ENCODE results near the gene FAM151A. TPM values are rescaled to one million over a fixed set of nuclear protein-coding genes. Genes with fewer than 3 reads are reported as not detected.

The FAM151A gene
- total RNA-seq, 6 experiments from 2014 or later = not detected

DNA sequence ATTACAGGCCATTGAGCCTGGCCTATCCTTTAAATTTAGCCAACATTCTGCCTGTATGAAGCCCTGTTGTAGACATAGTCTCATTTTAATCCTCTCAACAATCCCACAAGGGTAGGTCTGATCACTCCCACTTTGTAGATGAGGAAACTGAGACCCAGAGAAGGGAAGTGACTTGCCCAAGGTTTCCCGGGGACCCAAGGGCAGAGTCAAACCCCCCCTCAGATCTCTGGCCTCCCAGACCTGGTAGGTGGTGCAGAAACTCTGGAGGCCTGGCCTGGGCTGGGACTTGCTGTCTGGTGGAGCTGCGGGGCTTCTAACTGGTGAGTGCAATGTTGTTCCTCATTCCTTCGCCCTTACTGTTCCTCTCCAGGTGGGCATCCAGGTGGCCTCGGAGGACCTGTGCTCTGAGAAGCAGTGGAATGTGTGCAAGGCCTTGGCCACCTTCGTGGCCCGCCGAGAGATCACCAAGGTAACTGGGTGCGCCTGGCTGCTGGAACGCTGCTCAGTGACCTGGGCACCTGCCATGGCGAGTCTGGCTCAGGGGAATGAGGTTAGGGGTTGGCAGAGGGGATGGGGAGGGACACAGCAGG is 29.7 kb downstream of the FAM151A start:
- Mint-ChIP-seq H3K9me3 (no peaks in the 10 kb centered on the region), H3K36me3 (ENCODE audit: low read depth) (no peaks in the 10 kb centered on the region), H3K27me3 (ENCODE audit: insufficient read depth) (peaks cover 2% of the 10 kb centered on the region), H3K27ac (no peak overlapping the region), H3K4me1 (ENCODE audit: low read depth) (peaks cover 6% of the 10 kb centered on the region; the same call in 1 of the 2 replicates), H3K4me3 (no peak overlapping the region)
- TF ChIP-seq, protein P1, sequence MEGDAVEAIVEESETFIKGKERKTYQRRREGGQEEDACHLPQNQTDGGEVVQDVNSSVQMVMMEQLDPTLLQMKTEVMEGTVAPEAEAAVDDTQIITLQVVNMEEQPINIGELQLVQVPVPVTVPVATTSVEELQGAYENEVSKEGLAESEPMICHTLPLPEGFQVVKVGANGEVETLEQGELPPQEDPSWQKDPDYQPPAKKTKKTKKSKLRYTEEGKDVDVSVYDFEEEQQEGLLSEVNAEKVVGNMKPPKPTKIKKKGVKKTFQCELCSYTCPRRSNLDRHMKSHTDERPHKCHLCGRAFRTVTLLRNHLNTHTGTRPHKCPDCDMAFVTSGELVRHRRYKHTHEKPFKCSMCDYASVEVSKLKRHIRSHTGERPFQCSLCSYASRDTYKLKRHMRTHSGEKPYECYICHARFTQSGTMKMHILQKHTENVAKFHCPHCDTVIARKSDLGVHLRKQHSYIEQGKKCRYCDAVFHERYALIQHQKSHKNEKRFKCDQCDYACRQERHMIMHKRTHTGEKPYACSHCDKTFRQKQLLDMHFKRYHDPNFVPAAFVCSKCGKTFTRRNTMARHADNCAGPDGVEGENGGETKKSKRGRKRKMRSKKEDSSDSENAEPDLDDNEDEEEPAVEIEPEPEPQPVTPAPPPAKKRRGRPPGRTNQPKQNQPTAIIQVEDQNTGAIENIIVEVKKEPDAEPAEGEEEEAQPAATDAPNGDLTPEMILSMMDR (IDR thresholded peaks at IDR 0.05) = no peak
- DNase-seq = no peak

DNA sequence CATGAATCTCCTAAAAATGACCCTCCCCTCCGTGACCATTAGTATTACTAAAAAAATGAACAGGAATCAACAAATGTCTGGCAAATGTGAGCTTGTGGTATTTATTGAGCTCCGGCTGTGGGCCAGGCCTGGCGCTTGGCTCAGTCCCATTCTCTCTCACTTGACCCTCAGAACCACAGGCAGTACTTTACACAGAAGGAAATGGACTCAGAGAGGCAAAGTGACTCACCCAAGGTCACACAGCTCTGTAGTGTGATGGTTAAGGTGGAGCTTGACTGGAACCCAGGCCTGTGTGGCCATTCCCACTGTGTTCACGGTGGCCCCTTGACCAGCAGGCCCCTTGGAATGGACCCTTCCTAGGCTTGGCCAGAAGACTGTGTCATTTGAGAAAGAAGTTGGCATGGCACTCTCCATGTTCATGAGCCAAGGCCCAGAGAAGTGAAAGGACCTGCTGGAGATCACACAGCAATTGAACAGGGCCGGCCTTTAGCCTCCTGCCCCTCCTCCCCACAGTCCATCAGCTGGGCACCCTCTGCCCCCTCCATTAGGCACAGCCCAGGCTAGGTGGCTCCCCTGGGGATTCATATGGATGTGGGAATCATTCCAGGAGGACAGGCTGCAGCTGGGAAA is 32.1 kb downstream of the FAM151A start:
- DNase-seq = no peak
- Mint-ChIP-seq H3K36me3 (ENCODE audit: low read depth) (no peaks in the 10 kb centered on the region), H3K4me3 (no peak overlapping the region), H3K9me3 (no peaks in the 10 kb centered on the region), H3K27me3 (ENCODE audit: insufficient read depth) (no peaks in the 10 kb centered on the region; the same call in none of the 2 replicates), H3K4me1 (ENCODE audit: low read depth) (peaks cover 6% of the 10 kb centered on the region; the same call in 1 of the 2 replicates), H3K27ac (no peak overlapping the region)
- TF ChIP-seq, protein P1 (IDR thresholded peaks at IDR 0.05) = no peak

DNA sequence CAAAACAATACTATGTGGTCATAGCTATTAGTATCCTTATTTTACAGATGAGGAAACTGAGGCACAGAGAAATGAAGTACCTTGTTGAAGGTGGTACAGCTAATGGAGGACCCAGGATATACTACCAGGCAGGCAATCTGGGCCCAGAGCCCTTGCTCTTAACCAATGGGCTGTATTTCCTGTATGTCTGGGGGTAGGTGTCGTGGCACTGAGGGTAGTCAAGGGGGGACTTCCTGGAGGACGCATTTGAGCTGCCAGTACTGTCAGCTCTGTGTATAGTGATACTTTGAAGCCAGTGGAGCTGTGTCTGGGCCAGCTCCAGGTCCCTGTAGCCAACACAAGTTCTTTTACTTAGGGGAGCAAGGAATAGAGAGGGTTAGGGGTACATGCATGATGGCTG is 34.9 kb downstream of the FAM151A start:
- Mint-ChIP-seq H3K27me3 (ENCODE audit: insufficient read depth) (no peaks in the 10 kb centered on the region; the same call in none of the 2 replicates), H3K9me3 (no peaks in the 10 kb centered on the region), H3K4me3 (no peak overlapping the region), H3K27ac (no peak overlapping the region), H3K4me1 (ENCODE audit: low read depth) (peaks cover 6% of the 10 kb centered on the region; the same call in 1 of the 2 replicates), H3K36me3 (ENCODE audit: low read depth) (no peaks in the 10 kb centered on the region)
- DNase-seq = no peak
- TF ChIP-seq, protein P1 (IDR thresholded peaks at IDR 0.05) = no peak

DNA sequence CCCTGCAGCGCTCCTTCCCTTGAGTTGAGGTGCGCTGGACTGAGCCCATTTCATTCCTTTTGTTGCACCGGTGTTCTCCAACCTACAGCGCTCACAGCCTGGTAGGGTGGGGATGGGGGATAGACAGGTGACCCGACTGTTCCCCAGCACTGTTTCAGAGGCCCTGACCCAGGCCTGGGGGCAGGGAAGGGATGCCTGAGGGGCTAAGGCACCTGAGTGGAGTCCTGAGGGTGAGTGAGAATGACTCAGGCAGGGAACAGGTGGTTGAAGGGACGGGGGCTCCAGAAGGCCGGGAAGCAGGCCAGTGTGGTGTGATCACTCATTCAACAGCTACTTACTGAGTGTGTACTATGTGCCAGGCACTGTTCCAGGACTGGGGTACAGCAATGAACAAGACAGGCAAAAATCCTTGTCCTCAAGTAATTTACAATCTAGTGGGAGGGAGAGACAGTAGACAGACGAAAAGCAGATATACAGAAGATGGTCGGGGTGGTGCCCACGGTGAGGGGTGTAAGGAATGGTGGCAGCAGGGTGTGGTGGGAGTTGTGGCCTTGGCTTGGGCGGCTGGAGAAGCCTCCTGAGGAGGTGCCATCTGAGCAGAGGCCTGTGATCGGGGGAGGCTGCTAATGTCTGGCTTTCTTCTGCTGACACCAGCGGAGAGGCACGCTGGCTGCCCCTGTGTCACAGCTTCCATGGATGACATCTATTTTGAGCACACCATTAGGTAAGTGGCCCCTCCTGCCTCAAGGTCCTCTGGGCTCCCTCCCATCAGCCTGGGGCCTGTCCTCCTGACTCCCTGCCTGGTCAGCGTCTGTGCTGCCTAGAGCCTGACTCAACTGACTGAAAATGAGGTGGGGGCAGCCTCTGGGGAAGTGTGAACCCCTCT is 37.9 kb downstream of the FAM151A start:
- no peaks in the 10 kb centered on the region for H3K36me3 Mint-ChIP-seq (ENCODE audit: low read depth)
- H3K4me3 Mint-ChIP-seq = no peak overlapping the region
- H3K9me3 Mint-ChIP-seq = no peaks in the 10 kb centered on the region
- peaks cover 12% of the 10 kb centered on the region for H3K4me1 Mint-ChIP-seq (ENCODE audit: low read depth)
- H3K27ac Mint-ChIP-seq = no peak overlapping the region
- TF ChIP-seq, protein P1 (IDR thresholded peaks at IDR 0.05) = no peak
- no peak for DNase-seq
- H3K27me3 Mint-ChIP-seq (ENCODE audit: insufficient read depth) = no peaks in the 10 kb centered on the region; the same call in none of the 2 replicates

DNA sequence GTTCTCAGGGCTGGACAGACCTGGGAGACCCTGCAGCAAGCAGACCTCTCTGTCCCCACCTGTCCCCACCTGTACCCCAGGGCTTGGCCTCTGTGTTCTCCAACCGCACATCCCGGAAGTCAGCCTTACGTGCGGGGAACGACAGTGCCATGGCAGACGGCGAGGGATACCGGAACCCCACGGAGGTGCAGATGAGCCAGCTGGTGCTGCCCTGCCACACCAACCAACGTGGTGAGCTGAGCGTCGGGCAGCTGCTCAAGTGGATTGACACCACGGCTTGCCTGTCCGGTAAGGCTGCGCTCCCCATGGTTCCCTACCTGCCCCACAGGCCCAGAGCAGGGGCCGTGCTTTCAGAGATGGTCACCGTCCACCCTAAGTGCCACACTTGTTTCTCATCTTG is 38.8 kb downstream of the FAM151A start:
- H3K4me1 Mint-ChIP-seq (ENCODE audit: low read depth) = peaks cover 12% of the 10 kb centered on the region
- H3K36me3 Mint-ChIP-seq (ENCODE audit: low read depth) = no peaks in the 10 kb centered on the region
- no peaks in the 10 kb centered on the region; the same call in none of the 2 replicates for H3K27me3 Mint-ChIP-seq (ENCODE audit: insufficient read depth)
- H3K27ac Mint-ChIP-seq = no peak overlapping the region
- H3K4me3 Mint-ChIP-seq = no peak overlapping the region
- no peaks in the 10 kb centered on the region for H3K9me3 Mint-ChIP-seq
- no peak for DNase-seq
- TF ChIP-seq, protein P1 (IDR thresholded peaks at IDR 0.05) = no peak
